ENCODE results near the gene NEDD9. TPM values are rescaled to one million over a fixed set of nuclear protein-coding genes. Genes with fewer than 3 reads are reported as not detected.

The NEDD9 gene
- total and polyA plus RNA-seq, 2 of the 13 experiments (the other 11 are each of a cell fraction or from before 2014, with no cell fraction given): 27.1 to 389 TPM

DNA sequence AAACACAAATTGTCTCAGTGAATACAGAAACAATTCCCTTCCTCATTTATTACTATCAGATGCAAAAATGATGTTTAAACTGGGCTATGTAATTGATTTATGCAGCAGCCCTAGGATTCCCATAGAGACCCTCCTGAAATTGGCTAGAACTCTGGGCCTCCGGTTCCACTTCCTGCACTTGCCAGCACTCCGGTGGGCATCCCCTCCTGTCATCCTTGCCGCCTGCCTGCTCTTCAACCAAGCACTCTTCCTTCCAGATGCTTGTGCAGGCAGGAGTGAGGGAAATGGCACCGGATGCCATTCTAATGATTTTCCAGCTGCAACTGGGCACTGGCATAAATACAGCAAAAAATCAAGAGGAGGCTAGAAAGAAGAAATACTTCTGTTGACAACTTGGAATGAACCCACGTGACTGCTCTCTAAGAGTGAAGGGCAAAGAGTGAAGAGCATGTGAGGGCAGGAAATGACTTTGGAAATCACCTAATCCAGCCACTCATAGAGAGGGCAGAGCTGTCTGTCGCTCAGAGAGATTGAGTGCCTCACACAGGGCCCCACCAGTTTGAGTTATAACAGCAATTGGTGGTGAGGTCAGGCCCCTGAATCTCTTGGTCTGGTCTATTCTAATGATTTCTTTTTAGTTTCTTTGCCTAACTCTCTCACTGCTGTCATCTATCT is 3.7 kb upstream of the NEDD9 start (continued):
- TF ChIP-seq ZNF550 (CRISPR knock-in tag; IDR thresholded peaks at IDR 0.05; ENCODE audit: borderline replicate concordance) (no peak), RXRA (CRISPR knock-in tag; IDR thresholded peaks at IDR 0.05) (peak; percentile 56; the same call in 1 of the 2 replicates), ATF2 (CRISPR knock-in tag; IDR thresholded peaks at IDR 0.05) (0 out of 2 replicates have a peak, but pooled peaks have one; percentile 20), FOXA1 (IDR thresholded peaks at IDR 0.05) (no peak), FOXA1 (CRISPR knock-in tag; IDR thresholded peaks at IDR 0.05) (0 out of 2 replicates have a peak, but pooled peaks have one; percentile 18), CSRNP2 (CRISPR knock-in tag; conservative IDR thresholded peaks at IDR 0.05; ENCODE audit: low read depth) (no peak), ETV5 (CRISPR knock-in tag; IDR thresholded peaks at IDR 0.05; ENCODE audit: borderline replicate concordance) (peak; percentile 30; the same call in 1 of the 2 replicates), RARA (CRISPR knock-in tag; IDR thresholded peaks at IDR 0.05) (peak; percentile 78), POGZ (CRISPR knock-in tag; IDR thresholded peaks at IDR 0.05) (peak; percentile 62; the same call in 1 of the 2 replicates), NR2F6 (IDR thresholded peaks at IDR 0.05) (no peak), NR2F6 (CRISPR knock-in tag; IDR thresholded peaks at IDR 0.05) (peak; percentile 22; the same call in 1 of the 2 replicates), MNT (IDR thresholded peaks at IDR 0.05) (peak; percentile 58; the same call in 1 of the 2 replicates), PAWR (CRISPR knock-in tag; IDR thresholded peaks at IDR 0.05; ENCODE audit: borderline replicate concordance) (no peak), ZNF33A (CRISPR knock-in tag; IDR thresholded peaks at IDR 0.05; ENCODE audit: borderline replicate concordance) (no peak), RAD51 (IDR thresholded peaks at IDR 0.05; ENCODE audit: borderline replicate concordance) (peak; percentile 62; the same call in 1 of the 2 replicates), ZC3H4 (CRISPR knock-in tag; IDR thresholded peaks at IDR 0.05; ENCODE audit: borderline replicate concordance) (no peak), RXRB (CRISPR knock-in tag; IDR thresholded peaks at IDR 0.05; ENCODE audit: borderline replicate concordance) (peak; percentile 65; the same call in 1 of the 2 replicates), DR1 (CRISPR knock-in tag; IDR thresholded peaks at IDR 0.05) (no peak), PHF20 (CRISPR knock-in tag; IDR thresholded peaks at IDR 0.05) (no peak)
- TF ChIP-seq, protein P1, sequence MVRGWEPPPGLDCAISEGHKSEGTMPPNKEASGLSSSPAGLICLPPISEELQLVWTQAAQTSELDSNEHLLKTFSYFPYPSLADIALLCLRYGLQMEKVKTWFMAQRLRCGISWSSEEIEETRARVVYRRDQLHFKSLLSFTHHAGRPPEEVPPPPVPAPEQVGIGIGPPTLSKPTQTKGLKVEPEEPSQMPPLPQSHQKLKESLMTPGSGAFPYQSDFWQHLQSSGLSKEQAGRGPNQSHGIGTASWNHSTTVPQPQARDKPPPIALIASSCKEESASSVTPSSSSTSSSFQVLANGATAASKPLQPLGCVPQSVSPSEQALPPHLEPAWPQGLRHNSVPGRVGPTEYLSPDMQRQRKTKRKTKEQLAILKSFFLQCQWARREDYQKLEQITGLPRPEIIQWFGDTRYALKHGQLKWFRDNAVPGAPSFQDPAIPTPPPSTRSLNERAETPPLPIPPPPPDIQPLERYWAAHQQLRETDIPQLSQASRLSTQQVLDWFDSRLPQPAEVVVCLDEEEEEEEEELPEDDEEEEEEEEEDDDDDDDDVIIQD (CRISPR knock-in tag; IDR thresholded peaks at IDR 0.05; ENCODE audit: low read depth): peak; percentile 22; the same call in 1 of the 2 replicates
- TF ChIP-seq, protein P2, sequence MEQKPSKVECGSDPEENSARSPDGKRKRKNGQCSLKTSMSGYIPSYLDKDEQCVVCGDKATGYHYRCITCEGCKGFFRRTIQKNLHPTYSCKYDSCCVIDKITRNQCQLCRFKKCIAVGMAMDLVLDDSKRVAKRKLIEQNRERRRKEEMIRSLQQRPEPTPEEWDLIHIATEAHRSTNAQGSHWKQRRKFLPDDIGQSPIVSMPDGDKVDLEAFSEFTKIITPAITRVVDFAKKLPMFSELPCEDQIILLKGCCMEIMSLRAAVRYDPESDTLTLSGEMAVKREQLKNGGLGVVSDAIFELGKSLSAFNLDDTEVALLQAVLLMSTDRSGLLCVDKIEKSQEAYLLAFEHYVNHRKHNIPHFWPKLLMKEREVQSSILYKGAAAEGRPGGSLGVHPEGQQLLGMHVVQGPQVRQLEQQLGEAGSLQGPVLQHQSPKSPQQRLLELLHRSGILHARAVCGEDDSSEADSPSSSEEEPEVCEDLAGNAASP (CRISPR knock-in tag; IDR thresholded peaks at IDR 0.05; ENCODE audit: borderline replicate concordance): peak; percentile 60; the same call in 1 of the 2 replicates

Data from HepG2 (cell line).